Measurements from ENCODE around the gene S1PR2. TPM values are rescaled to one million over a fixed set of nuclear protein-coding genes. Genes with fewer than 3 reads are reported as not detected.

S1PR2 gene
- total and polyA plus RNA-seq, 9 of the 15 experiments (the other 6 are each of a cell fraction or from before 2014, with no cell fraction given) = 1.5 to 3.9 (median 2.0) TPM

- TF ChIP-seq CHAMP1 (IDR thresholded peaks at IDR 0.05) (no peak; the same call in 1 of the 2 replicates), HDGF (IDR thresholded peaks at IDR 0.05) (no peak), TAL1 (IDR thresholded peaks at IDR 0.05) (no peak), HMG20A (CRISPR knock-in tag; conservative IDR thresholded peaks at IDR 0.05) (no peak), PHB (CRISPR knock-in tag; IDR thresholded peaks at IDR 0.05) (no peak), MXD1 (CRISPR knock-in tag; IDR thresholded peaks at IDR 0.05; ENCODE audit: borderline replicate concordance, poor library complexity, severe bottlenecking) (peak; percentile 89), TOE1 (IDR thresholded peaks at IDR 0.05; ENCODE audit: borderline replicate concordance) (peak; percentile 22; the same call in 1 of the 2 replicates), TOE1 (CRISPR knock-in tag; IDR thresholded peaks at IDR 0.05; ENCODE audit: borderline replicate concordance, low read depth) (no peak), SIX5 (IDR thresholded peaks at IDR 0.05; ENCODE audit: borderline replicate concordance in 1 of 2, insufficient read depth in 1 of 2, low read depth in 1 of 2, low read length in 2 of 2) (no peak; a peak in 1 of 4 replicates), NCOA2 (IDR thresholded peaks at IDR 0.05; ENCODE audit: partially characterized antibody in 2 of 2) (no peak), POLR2B (IDR thresholded peaks at IDR 0.05; ENCODE audit: low read depth, partially characterized antibody) (peak; percentile 58), ZNF507 (tag; conservative IDR thresholded peaks at IDR 0.05) (no peak), SMAD3 (CRISPR knock-in tag; conservative IDR thresholded peaks at IDR 0.05) (no peak), CHD2 (IDR thresholded peaks at IDR 0.05; ENCODE audit: low read depth, low read length) (peak; percentile 95), BHLHE40 (IDR thresholded peaks at IDR 0.05; ENCODE audit: low read length) (peak; percentile 69), ARID1B (IDR thresholded peaks at IDR 0.05) (peak; percentile 31), E2F5 (CRISPR knock-in tag; IDR thresholded peaks at IDR 0.05) (no peak), ZNF780A (CRISPR knock-in tag; IDR thresholded peaks at IDR 0.05) (no peak; the same call in 1 of the 2 replicates), ZNF311 (CRISPR knock-in tag; IDR thresholded peaks at IDR 0.05) (no peak), CBX3 (IDR thresholded peaks at IDR 0.05; ENCODE audit: borderline replicate concordance in 1 of 2, low read length in 2 of 2) (no peak; a peak in 1 of 3 replicates)
- TF ChIP-seq, protein P1, sequence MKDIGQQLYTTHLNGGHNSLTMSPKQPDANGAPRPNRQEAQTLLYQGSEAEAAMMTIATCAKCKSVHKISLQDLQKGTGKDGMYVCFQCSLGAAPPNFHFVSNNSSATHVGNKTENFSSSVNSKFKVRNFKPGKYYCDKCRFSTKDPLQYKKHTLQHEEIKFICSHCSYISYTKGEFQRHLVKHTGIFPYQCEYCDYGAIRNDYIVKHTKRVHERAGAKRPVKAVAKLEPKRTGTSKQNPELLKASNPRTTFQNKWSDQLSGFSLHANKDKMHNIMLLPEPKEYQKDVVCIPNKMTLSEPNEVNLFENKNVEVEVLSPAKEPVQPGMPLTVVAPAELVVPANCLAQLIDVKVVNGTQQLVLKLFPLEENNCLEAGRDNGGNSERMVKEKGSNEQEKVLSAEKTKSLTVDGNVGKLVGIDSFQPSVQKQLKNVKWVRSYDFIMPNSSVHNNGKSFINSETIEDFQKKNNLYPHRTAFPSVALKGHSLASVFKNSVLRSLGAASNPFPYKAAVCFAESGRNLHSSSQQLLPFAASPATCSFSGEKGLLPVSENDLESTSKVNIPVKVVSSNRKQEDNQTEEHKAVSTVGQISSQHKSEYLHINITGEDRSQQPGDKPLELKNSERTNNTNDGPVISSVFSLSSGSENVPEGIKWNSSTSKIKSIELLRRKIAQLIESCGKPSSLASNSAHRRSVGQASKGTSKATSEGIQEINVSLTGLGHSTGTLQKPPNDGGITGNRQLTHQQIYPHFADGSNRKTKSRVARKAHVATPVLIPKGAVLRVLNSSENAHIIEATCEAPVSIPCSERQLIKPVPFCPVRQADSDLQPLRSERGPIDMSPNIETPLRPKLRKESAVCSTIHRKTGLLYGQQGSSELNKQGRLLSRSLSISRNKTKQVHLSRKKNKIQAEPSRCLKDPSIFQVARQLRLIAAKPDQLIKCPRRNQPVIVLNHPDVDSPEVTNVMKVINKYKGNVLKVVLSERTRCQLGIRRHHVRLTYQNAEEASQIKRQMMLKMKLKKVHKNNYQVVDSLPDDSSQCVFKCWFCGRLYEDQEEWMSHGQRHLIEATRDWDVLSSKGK (CRISPR knock-in tag; IDR thresholded peaks at IDR 0.05) = no peak
These were observed 20.9 kb upstream of the S1PR2 start, which contains the start of gene MRPL4 (continued) for GRCh38 chr19:10251792-10252694.

Data from K562 (cell line).